CD14-positive monocyte (primary cell): ENCODE results near the gene RAPGEF2. TPM values are rescaled to one million over a fixed set of nuclear protein-coding genes. Genes with fewer than 3 reads are reported as not detected.

Experiments used
- DNase-seq, 3 donors: peaks; one replicate each; pipeline ENCODE4 v3.0.0-alpha.2; 2011 to 2022
- H2AFZ ChIP-seq: 2 replicates; pipeline ENCODE4 v1.6.0; 2012; ENCODE audit warnings: mild to moderate bottlenecking, low read depth, low read length, inconsistent platforms; ENCODE audit not compliant: insufficient read depth, poor library complexity, severe bottlenecking
- H3K27ac ChIP-seq, 2 donors: 1 replicate in 1 of 2; 2 replicates in 1 of 2; pipeline ENCODE4 v1.5.1; 2012 to 2013; ENCODE audit warnings: low read length in 2 of 2, control low read depth in 1 of 2, inconsistent platforms in 1 of 2, low read depth in 1 of 2, mild to moderate bottlenecking in 1 of 2
- H3K27me3 ChIP-seq, 2 donors: one replicate each; pipeline versions ENCODE4 v1.6.0 to v1.6.1; 2011 to 2013; ENCODE audit warnings: low read length in 2 of 2; ENCODE audit not compliant: control insufficient read depth in 2 of 2, insufficient read depth in 2 of 2
- H3K36me3 ChIP-seq, 2 donors: replicated peaks in 1 of 2; 1 replicate in 1 of 2; 2 replicates in 1 of 2; pipeline versions ENCODE4 v1.5.1 to v1.6.1; 2012 to 2013; ENCODE audit warnings: low read length in 2 of 2, control low read depth in 1 of 2, inconsistent platforms in 1 of 2, mild to moderate bottlenecking in 1 of 2; ENCODE audit not compliant: insufficient read depth in 2 of 2, control insufficient read depth in 1 of 2
- H3K4me1 ChIP-seq, 2 donors: 1 replicate in 1 of 2; 2 replicates in 1 of 2; pipeline versions ENCODE4 v1.5.1 to v1.6.1; 2012 to 2013; ENCODE audit warnings: low read length in 2 of 2, control low read depth in 1 of 2, inconsistent platforms in 1 of 2, mild to moderate bottlenecking in 1 of 2, moderate library complexity in 1 of 2; ENCODE audit not compliant: insufficient read depth in 2 of 2, control insufficient read depth in 1 of 2
- H3K4me2 ChIP-seq: replicated peaks from 2 replicates; pipeline ENCODE3; 2012; ENCODE audit warnings: low read length, moderate library complexity, mild to moderate bottlenecking; ENCODE audit not compliant: poor library complexity, severe bottlenecking; ENCODE audit errors: extremely low read depth
- H3K4me3 ChIP-seq, 3 experiments: fragments of 200-600 bp in 1 of 3; sonication (generic) in 1 of 3; replicated peaks in 1 of 3; 1 replicate in 2 of 3; 2 replicates in 1 of 3; pipeline ENCODE4 v1.5.1; 2011 to 2013; ENCODE audit warnings: low read length in 3 of 3, mild to moderate bottlenecking in 3 of 3, control low read depth in 2 of 3, low read depth in 2 of 3, inconsistent platforms in 1 of 3, moderate library complexity in 1 of 3
- H3K79me2 ChIP-seq: 2 replicates; pipeline ENCODE4 v1.6.0; 2012; ENCODE audit warnings: mild to moderate bottlenecking, control low read depth, inconsistent platforms, low read length, moderate library complexity; ENCODE audit not compliant: insufficient read depth
- H3K9ac ChIP-seq: 2 replicates; pipeline ENCODE4 v1.6.0; 2017; ENCODE audit warnings: low read length, mild to moderate bottlenecking; ENCODE audit not compliant: insufficient read depth, poor library complexity, severe bottlenecking
- H3K9me3 ChIP-seq, 2 donors: replicated peaks in 1 of 2; 1 replicate in 1 of 2; 2 replicates in 1 of 2; pipeline versions ENCODE4 v1.5.1 to v1.6.1; 2012 to 2013; ENCODE audit warnings: low read length in 2 of 2, control low read depth in 1 of 2; ENCODE audit not compliant: control insufficient read depth in 1 of 2, insufficient read depth in 1 of 2
- H4K20me1 ChIP-seq: 2 replicates; pipeline ENCODE4 v1.6.0; 2012; ENCODE audit warnings: mild to moderate bottlenecking, low read length, control low read depth, moderate library complexity; ENCODE audit not compliant: insufficient read depth
- H3K27ac Mint-ChIP-seq, 7 donors: one replicate each; pipeline ENCODE4 v1.8.0; 2020; ENCODE audit warnings: mild to moderate bottlenecking in 7 of 7, mixed read lengths in 7 of 7, moderate library complexity in 6 of 7, inconsistent platforms in 2 of 7
- H3K27me3 Mint-ChIP-seq, 3 donors: one replicate each; pipeline ENCODE4 v1.8.0; 2021 to 2022; ENCODE audit warnings: low read depth in 3 of 3, mild to moderate bottlenecking in 3 of 3, mixed read lengths in 3 of 3, moderate library complexity in 3 of 3, inconsistent platforms in 1 of 3
- H3K36me3 Mint-ChIP-seq, 2 donors: one replicate each; pipeline ENCODE4 v1.8.0; 2020; ENCODE audit warnings: mixed read lengths in 2 of 2, inconsistent platforms in 1 of 2, mild to moderate bottlenecking in 1 of 2
- H3K4me1 Mint-ChIP-seq: one replicate; pipeline ENCODE4 v1.8.0; 2020; ENCODE audit warnings: mild to moderate bottlenecking, mixed read lengths
- H3K4me3 Mint-ChIP-seq, 2 donors: one replicate each; pipeline ENCODE4 v1.8.0; 2020; ENCODE audit warnings: mild to moderate bottlenecking in 2 of 2, mixed read lengths in 2 of 2, moderate library complexity in 1 of 2
- H3K9me3 Mint-ChIP-seq, 7 donors: one replicate each; pipeline ENCODE4 v1.8.0; 2020 to 2022; ENCODE audit warnings: mixed read lengths in 7 of 7, mild to moderate bottlenecking in 6 of 7, moderate library complexity in 6 of 7, inconsistent platforms in 2 of 7
- WGBS: methylation state at CpG from one replicate; pipeline ENCODE4 v1.1.5; 2013; ENCODE audit warnings: missing lambda C conversion rate; ENCODE audit not compliant: insufficient coverage; 5-methylcytosine and 5-hydroxymethylcytosine counted together
- intact Hi-C, 2 donors: fragments of 100-400 bp; cut with micrococcal nuclease; formaldehyde crosslinking; loops; one replicate each; pipeline versions ENCODE4 v1.15.0 to v1.15.1; 2023
- polyA plus RNA-seq, 3 donors: library from polyadenylated mRNA; depleted of rRNA in 1 of 3; unstranded in 2 of 3; stranded (reverse) in 1 of 3; fragments of 300-500 nt in 2 of 3; fragments of >200 nt in 1 of 3; fragmentation: Illumina TruSeq in 2 of 3; gene quantifications; 1 replicate in 2 of 3; 2 replicates in 1 of 3; pipeline ENCODE4 v1.2.3, GENCODE V29; 2012 to 2021
- TF ChIP-seq, protein P1 (sequence below): fragments of 200-600 bp; IDR thresholded peaks from one replicate; pipeline ENCODE4 v1.8.0; 2022; ENCODE audit warnings: antibody characterized with exemption, mild to moderate bottlenecking

RAPGEF2 gene
- polyA plus RNA-seq, 3 donors = 1.5 to 29.8 (median 2.0) TPM

DNA sequence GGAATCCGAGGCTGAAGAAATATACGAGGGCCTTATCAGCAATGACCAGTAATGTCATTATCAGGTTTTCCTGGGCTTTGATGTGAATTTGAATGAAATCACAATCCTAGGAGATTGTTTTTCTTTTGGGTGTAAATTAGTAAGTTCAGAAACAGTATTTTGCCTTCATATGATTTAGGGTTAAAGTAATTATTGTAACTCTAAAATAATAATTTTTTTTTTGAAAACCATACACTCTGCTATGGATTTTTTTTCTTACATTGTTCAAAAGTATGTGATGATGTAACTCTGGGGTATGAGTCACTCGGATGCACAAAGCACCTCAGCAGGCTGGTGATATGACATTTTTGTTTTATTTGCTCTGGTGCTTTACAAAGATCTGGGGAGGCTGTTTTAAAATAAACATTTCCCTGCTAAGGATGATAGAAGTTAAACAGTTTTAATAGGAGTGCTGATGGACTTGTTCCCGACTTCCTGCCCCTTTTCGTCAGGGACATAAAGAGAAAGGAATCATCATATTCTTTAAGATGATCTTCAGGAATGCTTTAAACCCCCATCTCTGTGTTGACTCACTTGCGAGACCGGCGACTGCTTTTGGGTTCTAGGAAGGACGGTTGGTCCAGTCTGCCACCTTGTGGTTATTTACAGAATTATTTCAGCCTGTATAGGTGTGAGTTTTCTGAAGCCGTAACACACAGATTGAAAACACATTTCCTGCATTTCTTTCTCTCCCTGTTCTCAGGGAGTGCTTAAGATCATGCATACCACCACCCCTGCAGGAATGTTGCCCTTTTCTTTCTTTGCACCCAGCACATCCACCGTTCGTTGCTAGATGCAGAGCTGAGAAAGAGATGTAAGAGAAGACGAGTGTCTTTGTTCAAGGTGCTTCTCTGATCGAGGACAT, 72.5 kb downstream of the RAPGEF2 start:
- H3K4me1 Mint-ChIP-seq = peaks cover 74% of the 10 kb centered on the region
- H3K4me3 Mint-ChIP-seq = peak overlapping the region in 1 of 2 donors; percentile 66
- no peaks in the 10 kb centered on the region for H3K27me3 Mint-ChIP-seq

GRCh38 chr4:159175989-159176375, 73.1 kb downstream of the RAPGEF2 start:
- Histone ChIP-seq H3K27me3 (no peaks in the 10 kb centered on the region), H3K79me2 (peaks cover 80% of the 10 kb centered on the region), H3K4me1 (peaks cover 56 to 70% of the 10 kb centered on the region in 2 donors), H3K36me3 (no peaks in the 10 kb centered on the region), H3K27ac (peak overlapping the region in 1 of 2 donors; percentile 54), H3K4me3 (peak overlapping the region in 1 of 3 experiments; percentile 43), H4K20me1 (peaks cover 43% of the 10 kb centered on the region), H3K4me2 (peak overlapping the region; percentile 55), H3K9me3 (no peaks in the 10 kb centered on the region), H3K9ac (no peak overlapping the region), H2AFZ (no peak overlapping the region)
- peak overlapping the region in 1 of 7 donors; percentile 54 for H3K27ac Mint-ChIP-seq
- TF ChIP-seq, protein P1, sequence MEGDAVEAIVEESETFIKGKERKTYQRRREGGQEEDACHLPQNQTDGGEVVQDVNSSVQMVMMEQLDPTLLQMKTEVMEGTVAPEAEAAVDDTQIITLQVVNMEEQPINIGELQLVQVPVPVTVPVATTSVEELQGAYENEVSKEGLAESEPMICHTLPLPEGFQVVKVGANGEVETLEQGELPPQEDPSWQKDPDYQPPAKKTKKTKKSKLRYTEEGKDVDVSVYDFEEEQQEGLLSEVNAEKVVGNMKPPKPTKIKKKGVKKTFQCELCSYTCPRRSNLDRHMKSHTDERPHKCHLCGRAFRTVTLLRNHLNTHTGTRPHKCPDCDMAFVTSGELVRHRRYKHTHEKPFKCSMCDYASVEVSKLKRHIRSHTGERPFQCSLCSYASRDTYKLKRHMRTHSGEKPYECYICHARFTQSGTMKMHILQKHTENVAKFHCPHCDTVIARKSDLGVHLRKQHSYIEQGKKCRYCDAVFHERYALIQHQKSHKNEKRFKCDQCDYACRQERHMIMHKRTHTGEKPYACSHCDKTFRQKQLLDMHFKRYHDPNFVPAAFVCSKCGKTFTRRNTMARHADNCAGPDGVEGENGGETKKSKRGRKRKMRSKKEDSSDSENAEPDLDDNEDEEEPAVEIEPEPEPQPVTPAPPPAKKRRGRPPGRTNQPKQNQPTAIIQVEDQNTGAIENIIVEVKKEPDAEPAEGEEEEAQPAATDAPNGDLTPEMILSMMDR = no peak
- DNase-seq = no peak
- H3K4me3 Mint-ChIP-seq = no peak overlapping the region
- intact Hi-C loops = loop anchor here (5.0 to 10.0 kb wide), 4 partner anchors 71 to 321 kb away; partner anchors contain the start of gene RAPGEF2 (in 2 of the 2)
- H3K9me3 Mint-ChIP-seq = no peaks in the 10 kb centered on the region
- peaks cover 74% of the 10 kb centered on the region for H3K4me1 Mint-ChIP-seq
- no peaks in the 10 kb centered on the region for H3K36me3 Mint-ChIP-seq
- WGBS = no CpG with 5 or more reads among the region's 4 CpGs
- no peaks in the 10 kb centered on the region for H3K27me3 Mint-ChIP-seq

More for the DNA sequence above, 72.5 kb downstream of the RAPGEF2 start:
- Histone ChIP-seq H3K79me2 (peaks cover 76% of the 10 kb centered on the region), H3K9ac (no peak overlapping the region), H3K36me3 (no peaks in the 10 kb centered on the region), H3K27ac (peak overlapping the region in 1 of 2 donors; percentile 54), H3K9me3 (no peaks in the 10 kb centered on the region), H3K27me3 (no peaks in the 10 kb centered on the region), H2AFZ (no peak overlapping the region), H3K4me2 (peak overlapping the region; percentile 55), H3K4me3 (peak overlapping the region in 1 of 3 experiments; percentile 43), H3K4me1 (peaks cover 56 to 67% of the 10 kb centered on the region in 2 donors), H4K20me1 (peaks cover 48% of the 10 kb centered on the region)
- H3K9me3 Mint-ChIP-seq = no peaks in the 10 kb centered on the region
- 0% methylated on average over 1 of the region's 14 CpGs for WGBS
- TF ChIP-seq, protein P1 = peak; percentile 83
- H3K27ac Mint-ChIP-seq = peak overlapping the region in 5 of 7 donors; percentile 16 to 82 (median 64)
- DNase-seq = peak; percentile 57 to 76 (median 73)
- no peaks in the 10 kb centered on the region for H3K36me3 Mint-ChIP-seq
- intact Hi-C loops = loop anchor here (5.0 to 10.0 kb wide), 4 partner anchors 71 to 321 kb away; partner anchors contain the start of gene RAPGEF2 (in 2 of the 2)
